Stimulated activated CD8-positive, alpha-beta memory T cell treated with anti-CD3 and anti-CD28 coated beads, Interleukin-4, amount 100 ng/mL, for 24 hours (primary cell): ENCODE data around the gene TEKT5.
"Not testable (repeated sequence)": the region's sequence is repeated elsewhere in the genome, so short reads cannot be mapped to it uniquely, and the experiment has no call there.

Experiments used
- DNase-seq: peaks from one replicate; pipeline ENCODE4 v3.0.0-alpha.2; 2020; ENCODE audit warnings: low read depth

Gene TEKT5

DNA sequence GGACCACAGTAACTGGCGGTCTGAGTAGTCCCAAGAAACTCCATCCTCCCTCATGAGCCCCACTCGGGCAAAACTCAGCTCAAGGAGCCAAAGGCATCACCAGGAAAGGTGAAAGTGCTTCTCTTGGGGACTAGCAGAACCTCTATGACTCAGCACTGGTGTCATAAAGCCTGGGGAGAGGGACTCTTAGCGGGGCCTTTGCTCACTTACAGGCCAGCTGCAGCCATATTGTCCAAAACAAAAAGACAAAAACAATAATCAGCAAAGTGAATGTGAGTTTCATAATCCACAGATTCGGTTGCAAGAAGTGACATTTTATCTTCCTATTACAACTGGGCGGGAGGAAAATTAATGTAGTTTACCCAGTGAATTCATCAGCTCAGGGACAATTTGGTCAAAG is at the start of gene TEKT5:
Gene TEKT5, minus strand, starts transcription at position 101 of the 400 bp plus-strand sequence. Its CDS starts 57 bp downstream, at position 44.
- DNase-seq, result no peak

DNA sequence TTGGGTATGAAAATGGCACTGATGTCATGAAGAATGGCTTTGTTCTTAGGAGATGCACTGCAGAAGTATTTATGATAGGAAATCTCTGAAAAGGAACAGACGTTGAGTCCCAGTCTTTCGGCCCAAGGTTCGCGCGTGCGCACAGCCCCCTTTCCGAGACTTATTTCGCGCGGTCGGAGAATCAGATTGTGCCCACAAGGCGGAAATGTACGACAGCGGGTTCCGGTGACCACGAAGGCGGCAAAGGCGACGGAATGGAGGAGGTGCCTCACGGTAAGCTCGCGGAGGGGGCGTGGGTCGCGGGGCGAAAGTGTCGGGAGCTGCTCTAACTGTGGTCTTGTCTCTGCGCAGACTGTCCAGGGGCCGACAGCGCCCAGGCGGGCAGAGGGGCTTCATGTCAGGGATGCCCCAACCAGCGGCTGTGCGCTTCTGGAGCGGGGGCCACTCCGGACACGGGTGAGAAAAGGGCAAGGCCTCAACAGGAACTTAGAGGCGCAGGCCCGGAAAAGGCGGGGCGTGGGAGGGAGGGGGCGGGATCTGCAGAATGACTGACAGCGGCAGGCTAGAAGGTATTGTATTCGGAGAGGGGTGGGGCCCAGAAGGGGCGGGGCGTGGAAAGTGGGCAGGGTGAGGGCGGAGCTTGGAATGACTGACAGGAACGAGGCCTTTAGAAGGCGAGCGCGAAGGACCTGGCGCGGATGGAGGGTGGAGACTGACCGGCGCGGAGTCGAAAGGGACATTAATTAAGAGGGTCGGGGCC is 49.1 kb upstream of the TEKT5 start, which contains the start of gene NUBP1:
Gene NUBP1, plus strand, starts transcription at position 233 of the 760 bp plus-strand sequence. Its CDS starts 22 bp downstream, at position 255.
- peak; percentile 99 for DNase-seq

DNA sequence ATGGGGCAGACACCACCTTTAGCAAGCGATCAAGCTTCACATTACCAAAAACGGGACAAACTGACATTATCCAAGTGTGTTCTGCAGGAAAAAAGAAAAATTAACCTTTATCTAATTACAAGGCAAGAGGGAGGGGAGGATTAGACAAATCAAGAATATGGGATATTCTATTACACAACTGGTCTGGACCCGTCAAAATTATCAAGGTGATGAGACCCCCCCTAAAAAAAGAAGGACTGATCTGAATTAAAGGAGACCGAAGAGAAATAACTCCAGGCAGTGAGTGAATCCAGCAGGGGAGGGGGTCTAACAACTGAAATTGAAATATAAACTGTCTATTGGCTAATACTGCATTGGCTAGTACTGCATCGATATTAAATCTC is 48.5 kb upstream of the TEKT5 start:
- no peak for DNase-seq

DNA sequence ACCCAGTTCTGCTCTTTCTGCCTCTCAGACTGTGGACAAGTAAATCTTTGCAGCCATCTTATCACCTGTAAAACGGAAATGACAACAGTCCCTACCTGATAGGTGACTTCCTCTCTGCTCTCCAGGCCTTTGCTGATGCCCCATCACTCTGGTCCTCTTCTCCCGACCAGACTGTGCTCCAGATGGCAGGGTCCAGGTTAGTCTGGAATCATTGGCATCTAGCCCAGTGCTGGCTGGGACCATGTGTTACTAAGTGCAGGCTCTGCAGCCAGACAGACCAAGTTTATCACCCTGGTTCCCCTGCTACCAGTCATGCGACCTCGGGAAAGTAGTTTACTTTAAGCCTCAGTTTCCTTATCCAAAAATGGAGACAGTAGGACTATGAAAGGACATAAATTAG is 47.1 kb upstream of the TEKT5 start:
- no peak for DNase-seq

DNA sequence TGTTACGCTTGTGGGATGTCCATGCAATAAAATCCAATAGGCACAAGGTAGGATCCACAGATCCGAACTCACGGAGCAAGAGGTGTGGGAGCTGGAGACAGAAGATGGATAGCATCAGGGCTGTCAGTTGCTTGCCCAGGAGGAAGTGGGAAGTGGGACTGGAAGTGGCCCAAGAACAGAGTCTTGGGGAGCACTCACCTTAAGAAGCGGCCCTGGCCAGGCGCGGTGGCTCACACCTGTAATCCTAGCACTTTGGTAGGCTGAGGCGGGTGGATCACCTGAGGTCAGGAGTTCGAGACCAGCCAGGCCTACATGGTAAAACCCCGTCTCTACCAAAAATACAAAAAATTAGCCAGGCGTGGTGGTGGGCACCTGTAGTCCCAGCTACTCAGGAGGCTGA is 46.5 kb upstream of the TEKT5 start:
- not testable (repeated sequence) for DNase-seq

DNA sequence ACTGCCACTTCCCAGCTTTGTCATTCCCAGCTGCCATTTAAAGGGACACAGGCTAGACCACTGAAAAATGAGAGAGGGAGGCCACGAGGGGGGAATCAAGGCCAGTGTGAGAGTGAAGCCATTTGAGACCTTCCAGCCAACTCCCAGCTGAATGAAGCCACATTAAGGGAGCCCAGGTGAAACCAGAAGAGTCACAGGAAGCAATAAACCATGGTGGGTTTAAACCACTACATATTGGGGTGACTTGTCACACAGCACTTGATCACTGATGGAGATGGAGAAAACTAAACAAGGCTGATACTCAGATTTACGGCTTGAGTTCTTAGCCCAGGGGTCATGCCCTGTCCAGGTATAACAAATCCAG is 46.1 kb upstream of the TEKT5 start:
- DNase-seq, result no peak

DNA sequence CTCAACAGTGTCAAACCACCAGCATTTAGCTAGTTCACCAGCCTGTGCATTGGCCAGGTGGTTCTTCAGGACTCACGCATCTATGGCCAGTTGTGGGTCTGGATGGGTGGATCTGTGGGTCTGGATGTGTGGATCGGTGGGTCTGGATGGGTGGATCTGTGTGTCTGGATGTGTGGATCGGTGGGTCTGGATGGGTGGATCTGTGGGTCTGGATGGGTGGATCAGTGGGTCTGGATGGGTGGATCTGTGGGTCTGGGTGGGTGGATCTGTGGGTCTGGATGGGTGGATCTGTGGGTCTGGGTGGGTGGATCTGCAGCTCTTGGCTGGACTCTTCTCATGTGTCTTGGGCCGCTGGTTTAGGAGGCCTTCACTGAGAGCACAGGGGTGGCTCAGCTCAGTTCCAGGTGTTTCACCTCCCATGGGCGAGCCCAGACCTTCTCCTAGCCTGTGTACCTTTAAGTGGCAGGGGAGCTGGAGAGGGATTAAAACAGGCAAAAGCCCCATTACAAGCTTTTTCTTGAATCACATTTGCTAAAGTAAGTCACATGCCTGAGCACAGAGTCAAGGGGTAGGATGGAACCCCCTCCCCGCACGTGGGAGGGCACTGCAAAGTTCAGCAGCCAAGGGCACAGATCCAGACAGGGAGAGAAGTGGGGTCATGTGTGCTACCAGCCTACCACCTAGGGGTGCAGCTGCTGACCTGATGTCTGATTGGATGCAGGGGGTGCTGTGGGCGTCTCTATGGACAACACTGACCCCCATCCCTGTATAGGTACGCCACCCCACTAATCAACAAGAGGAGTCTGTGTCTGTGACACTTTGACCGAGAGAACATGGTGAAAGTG is 45.5 kb upstream of the TEKT5 start:
- no peak for DNase-seq

DNA sequence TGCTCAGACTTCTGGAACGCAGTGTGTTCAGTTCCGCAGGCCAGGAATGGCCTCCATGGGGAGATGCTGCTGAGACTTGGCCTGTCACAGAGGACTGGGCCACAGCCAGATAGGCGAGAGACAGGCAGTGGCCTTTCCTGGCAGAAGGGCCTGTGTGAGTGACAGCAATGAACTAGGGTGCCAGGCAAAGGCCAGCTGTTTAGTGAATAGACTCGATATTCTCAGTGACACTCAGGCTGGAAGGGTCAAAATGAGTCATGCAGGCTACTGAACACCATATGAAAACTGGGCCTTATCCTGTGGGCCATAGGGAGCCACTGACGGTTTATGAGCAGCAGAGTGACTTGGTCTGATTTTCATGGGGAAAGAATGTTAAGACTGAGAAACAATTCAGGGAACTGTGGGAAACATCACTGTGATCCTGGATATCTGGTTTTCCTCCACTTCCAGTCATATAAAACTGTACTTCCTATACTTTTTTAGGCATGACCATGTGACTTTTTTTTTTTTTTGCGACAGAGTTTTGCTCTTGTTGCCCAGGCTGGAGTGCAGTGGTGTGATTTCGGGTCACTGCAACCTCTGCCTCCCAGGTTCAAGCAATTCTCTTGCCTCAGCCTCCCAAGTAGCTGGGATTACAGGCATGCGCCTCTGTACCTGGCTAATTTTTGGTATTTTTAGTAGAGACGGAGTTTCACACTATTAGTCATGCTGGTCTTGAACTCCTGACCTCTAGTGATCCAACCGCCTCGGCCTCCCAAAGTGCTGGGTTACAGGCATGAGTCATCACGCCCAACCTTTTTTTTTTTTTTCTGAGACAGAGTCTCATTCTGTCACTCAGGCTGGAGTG is 43.7 kb upstream of the TEKT5 start:
- DNase-seq, result peak; percentile 31

GRCh38 chr16:10737068-10737625 is 42.4 kb upstream of the TEKT5 start:
- peak; percentile 42 for DNase-seq

DNA sequence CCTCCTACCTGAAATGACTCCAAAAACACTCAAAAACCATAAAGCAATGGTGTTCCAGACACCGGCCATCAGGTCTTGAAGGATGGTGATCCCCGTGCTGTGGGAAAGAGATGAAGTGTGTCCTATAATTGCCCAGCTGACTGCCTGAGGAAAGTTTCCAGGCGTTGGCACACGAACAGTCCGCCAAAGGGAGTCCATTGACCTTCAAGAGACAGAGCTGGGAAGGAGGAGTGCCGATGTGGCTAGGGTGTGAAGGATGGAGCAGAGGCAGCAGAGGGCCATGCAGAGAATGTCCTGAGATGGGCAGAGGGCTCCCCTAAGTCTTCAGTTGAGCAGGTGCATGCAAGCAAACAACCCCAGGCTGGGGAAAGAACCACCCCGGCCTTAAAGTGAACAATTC is 37.1 kb upstream of the TEKT5 start:
- no peak for DNase-seq

- DNase-seq, result no peak
Measured at GRCh38 chr16:10729104-10730048, 34.6 kb upstream of the TEKT5 start.

DNA sequence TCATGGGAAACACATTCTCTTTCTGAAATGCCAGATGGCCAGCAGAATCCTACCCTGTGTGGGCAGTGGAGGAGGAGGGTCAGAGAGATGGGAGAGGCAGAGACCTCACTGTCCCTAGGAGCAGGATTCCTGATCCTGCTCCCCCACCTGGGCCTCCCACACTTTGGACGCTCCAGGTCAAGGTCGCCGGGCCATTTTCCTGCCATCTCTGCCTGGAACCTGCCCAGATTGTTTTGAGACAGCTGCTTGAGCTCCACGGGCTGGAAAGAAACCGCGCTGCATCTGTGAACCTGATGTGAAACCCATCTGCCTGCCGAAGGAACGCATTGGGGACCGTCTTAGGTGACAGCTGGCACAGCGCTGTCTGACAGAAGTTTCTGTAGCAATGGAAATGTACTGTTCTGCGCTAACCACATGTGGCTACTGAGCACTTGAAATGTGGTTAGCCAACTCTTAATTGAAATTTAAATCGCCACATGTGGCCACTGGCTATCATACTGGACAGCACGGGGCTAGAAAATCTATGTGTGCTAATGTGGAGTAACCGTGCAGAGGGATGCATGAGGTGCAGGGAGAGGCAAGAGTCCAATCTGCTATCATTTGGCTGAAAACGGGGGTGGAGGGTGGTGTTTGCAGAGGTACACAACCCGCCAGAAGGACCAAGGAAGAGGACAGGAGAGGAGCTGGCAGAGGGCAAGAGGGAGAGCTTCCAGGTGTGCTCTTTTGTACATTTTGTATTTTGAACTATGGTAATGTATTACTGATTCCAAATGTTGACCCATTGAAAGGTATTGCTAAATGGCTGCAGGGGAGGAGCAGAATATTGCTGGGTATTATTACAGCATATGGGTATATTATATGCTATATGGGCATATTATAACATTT is 33.5 kb upstream of the TEKT5 start:
- no peak for DNase-seq

DNA sequence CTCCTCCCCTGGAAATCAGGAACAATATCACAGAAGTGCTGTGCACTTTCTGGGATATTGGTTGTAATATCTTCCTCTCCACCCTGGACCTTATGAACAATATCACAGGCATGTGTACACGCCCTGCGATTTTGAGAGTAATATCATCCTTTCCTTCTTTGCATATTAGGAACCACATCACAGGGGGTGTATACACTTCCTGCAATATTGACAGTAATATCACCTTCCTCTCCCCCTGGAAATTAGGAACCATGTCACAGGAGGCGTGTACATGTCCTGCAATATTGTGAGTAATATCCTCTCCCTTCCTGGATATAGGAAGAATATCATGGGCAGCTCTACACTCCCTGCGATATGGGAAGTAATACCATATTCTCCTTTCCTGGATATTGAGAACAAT is 14.2 kb upstream of the TEKT5 start:
- DNase-seq, result no peak

GRCh38 chr16:10699756-10700155 is 5.0 kb upstream of the TEKT5 start:
- DNase-seq, result no peak

GRCh38 chr16:10694306-10694705 is 424 bp downstream of the TEKT5 start:
- DNase-seq, result no peak

DNA sequence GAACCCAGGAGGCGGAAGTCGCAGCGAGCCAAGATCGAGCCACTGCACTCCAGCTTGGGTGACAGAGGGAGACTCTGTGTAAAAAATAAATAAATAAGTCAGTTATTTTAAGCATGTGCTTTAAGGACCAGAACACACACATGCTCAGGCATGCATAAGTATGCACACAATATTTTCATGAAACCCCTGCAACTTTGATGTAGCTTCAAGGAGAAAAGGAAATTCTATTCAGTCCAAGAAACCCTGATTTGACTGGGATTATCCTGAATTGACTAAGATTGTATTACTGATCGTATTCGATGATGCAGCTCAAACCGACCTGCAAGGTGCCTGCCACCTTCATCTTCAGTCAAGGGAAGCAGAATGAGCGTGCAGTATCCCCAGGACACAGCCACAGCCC is 841 bp downstream of the TEKT5 start:
- DNase-seq, result no peak

DNA sequence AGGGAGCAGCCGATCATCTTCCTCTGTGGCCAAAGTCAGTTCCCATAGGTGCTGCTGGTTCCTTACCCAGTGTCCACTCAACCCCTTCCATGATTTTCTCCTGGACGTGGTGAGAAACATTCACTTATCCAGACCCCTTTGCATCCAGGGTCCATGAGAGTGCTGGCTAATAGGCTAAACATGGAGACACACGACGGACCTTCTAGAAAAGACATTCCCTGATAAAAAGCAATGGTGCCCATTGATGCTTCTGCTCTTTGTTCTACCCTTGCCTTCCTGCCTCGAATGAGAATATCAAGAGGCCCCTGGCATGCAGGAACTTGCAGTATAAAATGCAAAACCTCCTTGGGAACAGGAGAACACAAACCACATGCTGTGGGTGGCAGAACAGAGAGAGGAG is 2.3 kb downstream of the TEKT5 start:
- no peak for DNase-seq

GRCh38 chr16:10688726-10689125 is 6.0 kb downstream of the TEKT5 start:
- no peak for DNase-seq

DNA sequence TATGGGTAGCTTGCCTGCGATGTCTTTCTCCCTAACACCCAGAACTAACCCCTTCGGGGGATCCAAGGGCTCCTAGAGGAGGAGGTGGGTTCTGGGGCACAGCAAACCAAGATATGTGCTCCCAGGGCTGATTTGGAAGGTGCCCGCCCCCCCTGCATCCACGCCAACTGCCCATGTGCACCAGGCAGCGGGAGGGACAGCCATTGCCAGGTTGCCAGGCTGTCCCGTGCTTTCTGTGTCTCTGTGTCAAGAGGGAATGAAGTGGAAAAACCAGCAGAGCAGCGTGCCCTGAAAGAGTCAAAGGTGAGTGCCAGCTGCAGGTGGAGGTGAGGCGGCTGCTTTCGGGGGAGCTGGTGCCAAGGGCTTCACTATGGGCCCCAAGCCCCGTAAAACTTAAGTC is 6.4 kb downstream of the TEKT5 start:
- DNase-seq, result no peak

- no peak for DNase-seq
Measured at GRCh38 chr16:10685709-10686108, 9.0 kb downstream of the TEKT5 start.
